ENCODE results near the gene UNC5C.

UNC5C gene

DNA sequence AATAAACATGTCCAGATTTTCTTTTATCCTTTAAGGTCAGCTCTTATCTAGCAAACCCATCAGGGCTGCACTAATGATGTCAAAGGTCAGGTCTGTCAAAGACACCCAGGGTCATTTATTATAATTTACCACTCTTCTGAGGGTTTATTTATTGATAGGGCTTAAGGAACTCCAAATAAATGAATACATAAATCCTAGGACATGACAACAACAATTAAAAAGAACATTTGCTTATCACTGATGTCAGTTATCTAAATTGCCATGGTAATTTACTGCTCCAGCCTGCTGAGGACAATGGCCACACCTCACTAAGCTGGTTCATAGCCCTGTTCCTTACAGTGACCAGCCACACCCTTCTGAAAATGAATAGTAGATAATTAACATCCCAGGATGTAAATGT is 317.1 kb downstream of the UNC5C start:
- H2BK120ac ChIP-seq (ENCODE audit: insufficient read depth, low read length, poor library complexity) = no peak overlapping the region
- peaks cover 0 to 2% of the 10 kb centered on the region in 2 experiments for H3K36me3 ChIP-seq (ENCODE audit: control insufficient read depth in 1 of 2, insufficient read depth in 2 of 2, low read length in 2 of 2)
- no peak overlapping the region for H2BK12ac ChIP-seq (ENCODE audit: low read length)
- no peaks in the 10 kb centered on the region for H3K79me1 ChIP-seq (ENCODE audit: low read length)
- no peak overlapping the region for H3K23ac ChIP-seq (ENCODE audit: low read length)
- no peak overlapping the region for H3K9ac ChIP-seq (ENCODE audit: low read length)
- H2AK5ac ChIP-seq (ENCODE audit: low read length) = no peak overlapping the region
- H2BK5ac ChIP-seq (ENCODE audit: low read depth, low read length, poor library complexity) = no peak overlapping the region
- H3K27me3 ChIP-seq (ENCODE audit: insufficient read depth, low read length) = no peaks in the 10 kb centered on the region
- H4K8ac ChIP-seq (ENCODE audit: low read depth, low read length) = no peak overlapping the region
- H3K4ac ChIP-seq (ENCODE audit: low read depth, low read length) = no peak overlapping the region
- H4K12ac ChIP-seq (ENCODE audit: low read depth, low read length) = no peak overlapping the region
- no peak overlapping the region for H3K4me2 ChIP-seq (ENCODE audit: low read length)
- no peak overlapping the region for H3K14ac ChIP-seq (ENCODE audit: low read length)
- H3K18ac ChIP-seq (ENCODE audit: low read length) = no peak overlapping the region
- no peaks in the 10 kb centered on the region for H3K9me3 ChIP-seq (ENCODE audit: insufficient read depth, low read depth, low read length)
- H3K4me3 ChIP-seq (ENCODE audit: low read depth, low read length) = no peak overlapping the region
- no peaks in the 10 kb centered on the region for H3K79me2 ChIP-seq (ENCODE audit: control insufficient read depth, insufficient read depth, low read length, poor library complexity)
- H2AFZ ChIP-seq (ENCODE audit: insufficient read depth, low read length, poor library complexity) = no peak overlapping the region
- H3K4me1 ChIP-seq (ENCODE audit: control insufficient read depth in 1 of 2, insufficient read depth in 2 of 2, low read length in 2 of 2) = no peaks in the 10 kb centered on the region
- DNase-seq = no peak
- no peak overlapping the region for H4K91ac ChIP-seq (ENCODE audit: low read depth, low read length)
- H3K27ac ChIP-seq (ENCODE audit: low read depth, low read length) = no peak overlapping the region

DNA sequence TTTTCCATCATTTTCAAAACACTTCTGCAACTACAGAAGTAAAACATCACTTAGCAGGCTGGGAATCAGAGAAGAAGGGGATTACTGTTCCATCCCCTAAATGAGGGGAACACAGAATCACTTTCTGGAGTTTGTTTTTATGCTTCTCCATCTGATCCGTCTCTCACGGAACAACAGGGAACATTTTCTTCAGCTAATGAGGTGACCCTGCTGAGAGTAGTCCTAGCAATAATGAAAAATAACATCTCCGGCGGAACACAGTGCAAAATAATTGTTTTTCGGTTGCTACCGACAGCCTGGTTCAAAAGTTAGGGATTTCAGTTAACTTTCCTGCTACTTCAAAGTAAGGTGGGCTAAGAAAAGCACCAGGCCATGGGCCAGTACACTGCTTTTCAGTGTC is 322.9 kb downstream of the UNC5C start:
- no peak overlapping the region for H2AFZ ChIP-seq (ENCODE audit: insufficient read depth, low read length, poor library complexity)
- H3K79me2 ChIP-seq (ENCODE audit: control insufficient read depth, insufficient read depth, low read length, poor library complexity) = no peaks in the 10 kb centered on the region
- no CpG with 5 or more reads among the region's 6 CpGs for WGBS (ENCODE audit: extremely low coverage, insufficient coverage, insufficient read length)
- H4K8ac ChIP-seq (ENCODE audit: low read depth, low read length) = no peak overlapping the region
- no peak overlapping the region for H4K12ac ChIP-seq (ENCODE audit: low read depth, low read length)
- no peak overlapping the region for H2BK12ac ChIP-seq (ENCODE audit: low read length)
- H3K18ac ChIP-seq (ENCODE audit: low read length) = no peak overlapping the region
- H2BK120ac ChIP-seq (ENCODE audit: insufficient read depth, low read length, poor library complexity) = no peak overlapping the region
- no peaks in the 10 kb centered on the region for H3K27me3 ChIP-seq (ENCODE audit: insufficient read depth, low read length)
- no peaks in the 10 kb centered on the region for H3K9me3 ChIP-seq (ENCODE audit: insufficient read depth, low read depth, low read length)
- no peak overlapping the region for H4K91ac ChIP-seq (ENCODE audit: low read depth, low read length)
- no peak overlapping the region for H2BK5ac ChIP-seq (ENCODE audit: low read depth, low read length, poor library complexity)
- no peak overlapping the region for H3K9ac ChIP-seq (ENCODE audit: low read length)
- H3K27ac ChIP-seq (ENCODE audit: low read depth, low read length) = no peak overlapping the region
- peaks cover 0 to 8% of the 10 kb centered on the region in 2 experiments for H3K36me3 ChIP-seq (ENCODE audit: control insufficient read depth in 1 of 2, insufficient read depth in 2 of 2, low read length in 2 of 2)
- H3K4ac ChIP-seq (ENCODE audit: low read depth, low read length) = no peak overlapping the region
- no peak overlapping the region for H3K4me2 ChIP-seq (ENCODE audit: low read length)
- no peaks in the 10 kb centered on the region for H3K4me1 ChIP-seq (ENCODE audit: control insufficient read depth in 1 of 2, insufficient read depth in 2 of 2, low read length in 2 of 2)
- H2AK5ac ChIP-seq (ENCODE audit: low read length) = no peak overlapping the region
- no peak for DNase-seq
- H3K79me1 ChIP-seq (ENCODE audit: low read length) = no peaks in the 10 kb centered on the region
- no peak overlapping the region for H3K14ac ChIP-seq (ENCODE audit: low read length)
- no peak overlapping the region for H3K4me3 ChIP-seq (ENCODE audit: low read depth, low read length)
- no peak overlapping the region for H3K23ac ChIP-seq (ENCODE audit: low read length)

DNA sequence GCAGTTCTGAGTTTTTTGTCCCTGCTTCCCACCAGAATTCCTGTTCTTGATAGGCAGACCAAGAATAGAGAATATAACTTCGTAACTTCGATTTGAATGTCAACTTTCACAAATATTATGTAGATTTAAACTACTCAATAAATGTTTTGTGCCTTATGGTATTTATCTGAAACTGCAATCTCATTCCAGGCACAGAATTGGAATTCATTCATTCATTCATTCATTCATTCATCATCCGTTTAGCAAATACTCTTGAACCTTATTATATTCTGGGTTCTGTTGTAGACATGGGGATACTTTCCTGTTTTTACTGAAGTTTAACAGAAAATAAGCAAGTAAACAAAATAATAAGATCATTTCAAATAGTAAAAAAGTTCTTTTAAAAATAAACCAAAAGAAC is 324.4 kb downstream of the UNC5C start:
- H3K9me3 ChIP-seq (ENCODE audit: insufficient read depth, low read depth, low read length) = no peaks in the 10 kb centered on the region
- H2BK120ac ChIP-seq (ENCODE audit: insufficient read depth, low read length, poor library complexity) = no peak overlapping the region
- no CpG with 5 or more reads among the region's 3 CpGs for WGBS (ENCODE audit: extremely low coverage, insufficient coverage, insufficient read length)
- H3K4me2 ChIP-seq (ENCODE audit: low read length) = no peak overlapping the region
- DNase-seq = no peak
- no peak overlapping the region for H2BK5ac ChIP-seq (ENCODE audit: low read depth, low read length, poor library complexity)
- peaks cover 0 to 11% of the 10 kb centered on the region in 2 experiments for H3K36me3 ChIP-seq (ENCODE audit: control insufficient read depth in 1 of 2, insufficient read depth in 2 of 2, low read length in 2 of 2)
- H3K14ac ChIP-seq (ENCODE audit: low read length) = no peak overlapping the region
- no peak overlapping the region for H3K27ac ChIP-seq (ENCODE audit: low read depth, low read length)
- H4K91ac ChIP-seq (ENCODE audit: low read depth, low read length) = no peak overlapping the region
- no peaks in the 10 kb centered on the region for H3K27me3 ChIP-seq (ENCODE audit: insufficient read depth, low read length)
- no peak overlapping the region for H2AK5ac ChIP-seq (ENCODE audit: low read length)
- no peak overlapping the region for H3K9ac ChIP-seq (ENCODE audit: low read length)
- H3K79me2 ChIP-seq (ENCODE audit: control insufficient read depth, insufficient read depth, low read length, poor library complexity) = no peaks in the 10 kb centered on the region
- H4K8ac ChIP-seq (ENCODE audit: low read depth, low read length) = no peak overlapping the region
- no peak overlapping the region for H3K4me3 ChIP-seq (ENCODE audit: low read depth, low read length)
- no peak overlapping the region for H4K12ac ChIP-seq (ENCODE audit: low read depth, low read length)
- no peak overlapping the region for H2AFZ ChIP-seq (ENCODE audit: insufficient read depth, low read length, poor library complexity)
- no peak overlapping the region for H2BK12ac ChIP-seq (ENCODE audit: low read length)
- H3K23ac ChIP-seq (ENCODE audit: low read length) = no peak overlapping the region
- H3K4me1 ChIP-seq (ENCODE audit: control insufficient read depth in 1 of 2, insufficient read depth in 2 of 2, low read length in 2 of 2) = no peaks in the 10 kb centered on the region
- no peak overlapping the region for H3K18ac ChIP-seq (ENCODE audit: low read length)
- no peaks in the 10 kb centered on the region for H3K79me1 ChIP-seq (ENCODE audit: low read length)
- no peak overlapping the region for H3K4ac ChIP-seq (ENCODE audit: low read depth, low read length)

DNA sequence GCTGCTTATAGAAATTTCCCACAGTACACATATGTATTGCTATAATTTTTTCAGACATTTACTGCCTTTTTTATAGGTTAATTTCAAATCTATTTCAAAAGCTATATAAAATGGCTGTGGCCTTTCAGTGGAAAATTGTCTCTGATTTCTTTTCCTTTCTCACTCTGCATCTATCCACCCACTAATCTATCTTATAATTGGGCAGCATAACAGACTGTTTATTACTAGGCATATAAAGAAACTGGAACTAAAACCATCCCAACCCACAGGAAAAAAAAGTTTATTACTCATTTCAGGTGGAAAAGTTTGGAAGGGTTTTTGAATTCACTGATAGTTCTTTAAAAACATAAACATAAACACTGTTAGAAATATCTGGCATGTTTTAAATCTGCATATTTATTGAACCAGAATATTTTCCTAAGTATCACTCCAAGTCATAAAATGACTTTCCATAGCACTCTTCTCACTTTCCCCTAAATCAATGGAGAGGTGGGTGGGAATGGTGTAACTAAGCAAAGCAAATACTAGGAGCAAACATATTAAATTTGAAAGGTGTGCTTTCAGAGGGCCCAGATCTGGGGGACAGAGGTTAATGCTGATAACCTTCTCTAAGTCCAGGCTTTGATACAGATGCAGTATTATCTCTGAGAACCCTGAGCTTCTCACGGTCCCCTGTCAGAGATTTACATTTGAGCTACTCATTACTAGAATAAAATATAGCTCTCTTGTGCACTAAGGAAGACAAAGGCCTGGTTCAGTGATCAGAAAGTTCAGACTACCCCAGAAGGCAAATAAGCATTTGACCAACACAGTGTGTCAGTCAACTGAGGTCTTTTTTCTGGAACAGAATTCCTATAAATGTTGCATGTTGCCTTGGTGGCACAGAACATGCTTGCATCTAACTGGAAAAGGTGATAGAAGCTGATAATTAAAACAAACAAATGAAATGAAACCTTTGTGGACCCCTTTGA is 328.3 kb downstream of the UNC5C start:
- no peak overlapping the region for H4K12ac ChIP-seq (ENCODE audit: low read depth, low read length)
- no peak overlapping the region for H2AK5ac ChIP-seq (ENCODE audit: low read length)
- H3K27me3 ChIP-seq (ENCODE audit: insufficient read depth, low read length) = no peaks in the 10 kb centered on the region
- no peak overlapping the region for H2AFZ ChIP-seq (ENCODE audit: insufficient read depth, low read length, poor library complexity)
- H3K9me3 ChIP-seq (ENCODE audit: insufficient read depth, low read depth, low read length) = no peaks in the 10 kb centered on the region
- H4K8ac ChIP-seq (ENCODE audit: low read depth, low read length) = no peak overlapping the region
- H3K14ac ChIP-seq (ENCODE audit: low read length) = no peak overlapping the region
- no peak overlapping the region for H3K4ac ChIP-seq (ENCODE audit: low read depth, low read length)
- WGBS (ENCODE audit: extremely low coverage, insufficient coverage, insufficient read length) = no CpG with 5 or more reads among the region's 1 CpG
- no peak overlapping the region for H3K23ac ChIP-seq (ENCODE audit: low read length)
- no peak overlapping the region for H3K4me2 ChIP-seq (ENCODE audit: low read length)
- H4K91ac ChIP-seq (ENCODE audit: low read depth, low read length) = no peak overlapping the region
- H3K4me3 ChIP-seq (ENCODE audit: low read depth, low read length) = no peak overlapping the region
- peaks cover 12% of the 10 kb centered on the region for H3K79me1 ChIP-seq (ENCODE audit: low read length)
- peaks cover 6 to 16% of the 10 kb centered on the region in 2 experiments for H3K36me3 ChIP-seq (ENCODE audit: control insufficient read depth in 1 of 2, insufficient read depth in 2 of 2, low read length in 2 of 2)
- H3K18ac ChIP-seq (ENCODE audit: low read length) = no peak overlapping the region
- H2BK5ac ChIP-seq (ENCODE audit: low read depth, low read length, poor library complexity) = no peak overlapping the region
- H2BK120ac ChIP-seq (ENCODE audit: insufficient read depth, low read length, poor library complexity) = no peak overlapping the region
- no peak overlapping the region for H3K9ac ChIP-seq (ENCODE audit: low read length)
- peaks cover 4% of the 10 kb centered on the region in 2 experiments for H3K4me1 ChIP-seq (ENCODE audit: control insufficient read depth in 1 of 2, insufficient read depth in 2 of 2, low read length in 2 of 2)
- no peak overlapping the region for H3K27ac ChIP-seq (ENCODE audit: low read depth, low read length)
- no peak overlapping the region for H2BK12ac ChIP-seq (ENCODE audit: low read length)
- no peaks in the 10 kb centered on the region for H3K79me2 ChIP-seq (ENCODE audit: control insufficient read depth, insufficient read depth, low read length, poor library complexity)
- no peak for DNase-seq
